Erythroblast (primary cell): ENCODE data around the gene RPL9.
A peak's percentile ranks its signal among the peaks of the same experiment; 100 is the strongest.
"Not testable (repeated sequence)": the region's sequence is repeated elsewhere in the genome, so short reads cannot be mapped to it uniquely, and the experiment has no call there.

Experiments used
- DNase-seq, 2 experiments: peaks; one replicate each; lab custom pipeline; 2025; lab: John Stamatoyannopoulos, UW
- GATA1 ChIP-seq: IDR thresholded peaks from 2 replicates; pipeline ENCODE4 v1.6.1; 2011; ENCODE audit warnings: low read depth, mild to moderate bottlenecking, control low read depth, low read length, moderate library complexity
- POLR2A ChIP-seq: IDR thresholded peaks from 2 replicates; pipeline ENCODE4 v1.6.1; 2011; ENCODE audit warnings: mild to moderate bottlenecking, low read length

Gene RPL9

GRCh38 chr4:39480902-39481695 lies 22.4 kb upstream of the RPL9 start:
- TF ChIP-seq GATA1 = no peak
- no peak for TF ChIP-seq POLR2A
- no peak for DNase-seq

- no peak for DNase-seq
- TF ChIP-seq GATA1 (no peak), POLR2A (no peak)
These were observed 21.5 kb upstream of the RPL9 start for GRCh38 chr4:39480251-39480650.

GRCh38 chr4:39476187-39476895 lies 17.6 kb upstream of the RPL9 start:
- no peak for DNase-seq
- TF ChIP-seq POLR2A (no peak), GATA1 (no peak)

- TF ChIP-seq POLR2A (no peak), GATA1 (no peak)
- no peak for DNase-seq
These were observed 13.7 kb upstream of the RPL9 start for GRCh38 chr4:39472396-39472795.

- TF ChIP-seq GATA1 = no peak
- TF ChIP-seq POLR2A = no peak
- no peak for DNase-seq
These were observed 11.7 kb upstream of the RPL9 start for GRCh38 chr4:39470402-39470801.

- peak; percentile 77 to 82 for DNase-seq
These were observed 10.8 kb upstream of the RPL9 start for GRCh38 chr4:39469429-39470077.

GRCh38 chr4:39467464-39467863 lies 8.7 kb upstream of the RPL9 start:
- no peak for TF ChIP-seq GATA1
- TF ChIP-seq POLR2A = no peak

More at GRCh38 chr4:39469429-39470077, 10.8 kb upstream of the RPL9 start:
- TF ChIP-seq GATA1 (no peak), POLR2A (no peak)

GRCh38 chr4:39466747-39467146 lies 8.0 kb upstream of the RPL9 start:
- no peak for TF ChIP-seq GATA1
- no peak for TF ChIP-seq POLR2A
- DNase-seq = no peak

More at GRCh38 chr4:39467464-39467863, 8.7 kb upstream of the RPL9 start:
- DNase-seq = no peak

GRCh38 chr4:39464886-39465501 lies 6.3 kb upstream of the RPL9 start:
- DNase-seq = peak; percentile 60 to 65
- TF ChIP-seq GATA1 (no peak), POLR2A (no peak)

- DNase-seq = not testable (repeated sequence)
These were observed 589 bp downstream of the RPL9 start for GRCh38 chr4:39458161-39458504.

- TF ChIP-seq GATA1 = no peak
These were observed 1.6 kb downstream of the RPL9 start for GRCh38 chr4:39456946-39457763.

GRCh38 chr4:39455486-39455885 lies 3.2 kb downstream of the RPL9 start:
- no peak for DNase-seq

More at GRCh38 chr4:39456946-39457763, 1.6 kb downstream of the RPL9 start:
- DNase-seq = no peak

GRCh38 chr4:39453738-39454137 lies 5.0 kb downstream of the RPL9 start:
- no peak for DNase-seq
- no peak for TF ChIP-seq POLR2A
- TF ChIP-seq GATA1 = no peak

More at GRCh38 chr4:39455486-39455885, 3.2 kb downstream of the RPL9 start:
- TF ChIP-seq POLR2A (no peak), GATA1 (no peak)
